ENCODE measurements around the gene GYG1.

DNA sequence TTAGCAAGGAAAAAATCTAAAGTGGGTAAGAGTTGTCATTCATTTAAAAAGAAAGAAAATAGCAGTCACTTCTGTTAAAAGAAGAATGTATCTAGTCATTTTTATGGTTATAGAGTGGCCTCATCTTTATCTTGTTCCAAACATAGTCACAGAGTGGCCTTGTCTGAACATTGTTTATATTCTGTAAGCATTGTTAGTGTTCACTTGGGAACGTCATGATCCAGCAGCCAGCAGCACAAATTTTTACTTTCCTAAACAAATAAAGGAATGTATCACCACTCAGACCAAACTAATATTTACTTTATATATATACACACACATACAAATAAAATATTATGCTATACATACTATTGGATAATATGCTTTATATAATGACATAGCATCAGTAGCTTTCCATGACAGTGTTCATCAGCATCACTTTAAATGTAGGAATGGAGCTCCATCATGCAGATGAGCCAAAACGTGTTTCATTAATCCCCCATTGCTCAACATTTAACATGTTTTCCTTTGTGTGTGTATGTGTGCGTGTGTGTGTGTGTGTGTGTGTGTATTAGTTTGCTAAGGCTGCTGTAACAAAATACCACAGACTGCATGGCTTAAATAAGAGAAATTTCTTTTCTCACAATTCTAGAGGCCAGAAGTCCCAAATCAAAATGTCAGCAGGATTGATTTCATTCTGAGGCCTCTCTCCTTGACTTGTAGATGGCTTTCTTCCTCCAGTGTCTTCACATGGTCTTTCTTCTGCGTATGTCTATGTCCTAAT lies 39.6 kb upstream of the GYG1 start:
- TF ChIP-seq, protein P1, sequence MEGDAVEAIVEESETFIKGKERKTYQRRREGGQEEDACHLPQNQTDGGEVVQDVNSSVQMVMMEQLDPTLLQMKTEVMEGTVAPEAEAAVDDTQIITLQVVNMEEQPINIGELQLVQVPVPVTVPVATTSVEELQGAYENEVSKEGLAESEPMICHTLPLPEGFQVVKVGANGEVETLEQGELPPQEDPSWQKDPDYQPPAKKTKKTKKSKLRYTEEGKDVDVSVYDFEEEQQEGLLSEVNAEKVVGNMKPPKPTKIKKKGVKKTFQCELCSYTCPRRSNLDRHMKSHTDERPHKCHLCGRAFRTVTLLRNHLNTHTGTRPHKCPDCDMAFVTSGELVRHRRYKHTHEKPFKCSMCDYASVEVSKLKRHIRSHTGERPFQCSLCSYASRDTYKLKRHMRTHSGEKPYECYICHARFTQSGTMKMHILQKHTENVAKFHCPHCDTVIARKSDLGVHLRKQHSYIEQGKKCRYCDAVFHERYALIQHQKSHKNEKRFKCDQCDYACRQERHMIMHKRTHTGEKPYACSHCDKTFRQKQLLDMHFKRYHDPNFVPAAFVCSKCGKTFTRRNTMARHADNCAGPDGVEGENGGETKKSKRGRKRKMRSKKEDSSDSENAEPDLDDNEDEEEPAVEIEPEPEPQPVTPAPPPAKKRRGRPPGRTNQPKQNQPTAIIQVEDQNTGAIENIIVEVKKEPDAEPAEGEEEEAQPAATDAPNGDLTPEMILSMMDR (IDR thresholded peaks at IDR 0.05), result no peak
- TF ChIP-seq POLR2AphosphoS5 (IDR thresholded peaks at IDR 0.05; ENCODE audit: low read depth, low read length) (no peak), REST (IDR thresholded peaks at IDR 0.05; ENCODE audit: insufficient read depth in 1 of 2, low read depth in 2 of 2, low read length in 1 of 2) (no peak)

Data from Panc1 (cell line).